Measurements from ENCODE around the gene RPUSD1.

Gene RPUSD1

DNA sequence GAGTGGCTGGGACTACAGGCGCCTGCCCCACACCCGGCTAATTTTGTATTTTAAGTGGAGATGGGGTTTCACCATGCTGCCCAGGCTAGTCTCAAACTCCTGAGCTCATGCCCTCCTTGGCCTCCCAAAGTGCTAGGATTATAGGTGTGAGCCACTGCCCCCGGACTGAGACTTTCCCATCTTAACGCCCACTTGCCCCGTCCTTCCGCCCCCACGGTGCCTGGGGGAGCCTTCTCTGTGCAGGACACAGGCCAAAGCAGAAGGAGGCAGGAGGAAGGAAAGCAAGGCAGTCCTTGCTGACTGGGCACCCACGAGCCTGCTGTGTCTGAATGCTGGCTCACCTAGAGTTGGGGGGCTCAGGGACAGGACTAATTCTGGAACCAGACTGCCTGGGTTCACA, 30.0 kb upstream of the RPUSD1 start:
- DNase-seq, result no peak

DNA sequence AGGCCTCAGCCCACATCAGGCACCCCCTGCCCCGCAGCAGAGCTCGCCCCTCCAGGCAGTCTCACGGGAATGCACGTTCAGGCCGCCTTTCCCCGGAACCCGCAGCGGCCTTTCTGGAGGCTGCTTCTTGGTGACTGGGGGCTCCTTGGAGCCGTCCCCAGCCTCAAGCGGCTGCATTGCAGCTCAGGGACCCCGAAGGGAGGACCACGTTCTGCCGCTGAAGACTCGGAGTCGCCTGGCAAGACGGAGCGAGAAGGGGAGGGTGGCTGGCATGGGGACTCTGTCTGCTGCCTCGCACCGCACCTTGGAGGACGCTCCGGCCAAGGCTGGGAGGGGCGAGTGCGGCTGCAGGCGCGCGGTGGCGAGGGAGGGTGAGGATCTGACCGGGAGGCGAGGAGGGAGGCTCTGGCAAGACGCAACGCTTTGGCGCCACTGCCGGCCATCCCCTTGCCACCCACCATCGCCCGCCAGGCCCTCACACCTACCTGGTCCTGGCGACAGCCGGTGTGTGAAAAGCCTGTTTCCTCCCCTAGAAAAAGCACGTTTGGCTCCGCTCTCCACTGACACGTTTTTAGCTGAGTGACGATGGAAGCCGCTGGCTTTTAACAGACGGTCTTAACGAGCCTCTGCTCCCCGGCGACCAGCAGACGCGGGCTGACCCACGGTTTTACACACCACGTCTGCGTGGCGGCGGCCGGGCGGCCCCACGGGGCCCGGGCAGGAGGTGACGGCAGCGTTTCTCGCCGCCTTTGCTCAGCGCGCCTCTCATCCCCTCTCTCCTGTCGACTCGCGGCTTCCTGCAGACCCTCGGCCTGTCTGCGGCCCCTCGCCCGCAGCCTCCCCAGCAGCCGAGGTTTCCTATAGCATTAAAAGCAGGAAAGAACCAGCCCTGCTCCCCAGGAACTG, 29.1 kb upstream of the RPUSD1 start:
- DNase-seq, result no peak

DNA sequence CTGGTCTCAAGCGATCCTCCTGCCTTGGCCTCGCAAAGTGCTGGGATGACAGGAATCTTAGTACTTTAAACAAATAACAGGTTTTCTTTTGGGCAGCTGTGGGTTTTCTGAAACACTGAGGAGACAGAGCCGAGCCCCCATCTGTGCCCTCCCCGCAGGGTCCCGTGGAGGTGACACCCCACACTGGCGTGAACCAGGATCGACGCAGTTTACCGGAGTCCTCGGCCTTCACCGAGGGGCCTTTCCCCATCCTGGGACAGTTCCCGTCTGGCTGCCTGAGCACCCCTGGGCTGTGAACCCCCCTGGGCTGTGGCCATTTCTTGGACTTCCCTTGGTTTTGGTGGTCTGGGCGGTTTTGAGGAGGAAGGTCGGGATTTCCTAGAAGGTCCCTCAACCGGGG, 27.7 kb upstream of the RPUSD1 start:
- no peak for DNase-seq

DNA sequence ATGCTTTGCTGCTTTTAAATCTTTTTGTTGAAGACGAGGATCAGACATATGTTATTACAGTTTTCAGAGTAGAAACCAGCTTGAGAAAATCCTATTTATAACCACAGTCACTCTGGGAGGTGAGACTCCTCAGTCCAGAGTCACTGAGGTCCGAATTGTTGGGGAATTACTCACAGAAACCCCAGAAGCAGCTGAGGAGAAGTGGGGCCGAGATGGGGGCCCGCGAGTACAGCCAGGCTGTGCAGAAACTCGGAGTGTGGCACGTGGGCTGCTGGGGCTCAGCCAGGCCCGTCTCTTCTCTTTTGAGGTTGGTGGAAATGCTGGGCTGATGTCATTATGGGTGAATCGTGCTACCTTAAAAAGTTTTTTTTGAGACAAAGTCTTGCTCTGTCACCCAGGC, 26.8 kb upstream of the RPUSD1 start:
- DNase-seq, result no peak

DNA sequence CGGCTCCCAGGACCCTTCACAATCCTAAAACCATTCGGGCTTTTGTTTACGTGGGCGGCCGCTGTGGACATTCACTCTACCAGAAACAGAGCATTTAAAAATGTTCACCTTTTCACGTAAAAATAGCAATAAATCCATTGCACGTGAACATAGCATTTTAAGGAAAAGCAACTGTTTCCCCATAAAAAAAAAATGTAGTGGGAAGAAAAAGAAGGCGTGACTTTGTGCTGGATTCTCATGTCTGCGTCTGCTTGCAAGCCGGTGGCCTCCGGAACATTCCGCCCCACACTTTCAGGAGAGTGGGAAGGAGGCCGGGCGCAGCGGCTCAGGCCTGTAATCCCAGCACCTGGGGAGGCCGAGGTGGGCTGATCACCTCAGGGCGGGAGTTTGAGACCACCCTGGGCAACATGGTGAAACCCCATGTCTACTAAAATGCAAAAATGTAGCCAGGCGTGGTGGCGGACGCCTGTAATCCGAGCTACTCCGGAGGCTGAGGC, 25.8 kb upstream of the RPUSD1 start:
- DNase-seq, result no peak

DNA sequence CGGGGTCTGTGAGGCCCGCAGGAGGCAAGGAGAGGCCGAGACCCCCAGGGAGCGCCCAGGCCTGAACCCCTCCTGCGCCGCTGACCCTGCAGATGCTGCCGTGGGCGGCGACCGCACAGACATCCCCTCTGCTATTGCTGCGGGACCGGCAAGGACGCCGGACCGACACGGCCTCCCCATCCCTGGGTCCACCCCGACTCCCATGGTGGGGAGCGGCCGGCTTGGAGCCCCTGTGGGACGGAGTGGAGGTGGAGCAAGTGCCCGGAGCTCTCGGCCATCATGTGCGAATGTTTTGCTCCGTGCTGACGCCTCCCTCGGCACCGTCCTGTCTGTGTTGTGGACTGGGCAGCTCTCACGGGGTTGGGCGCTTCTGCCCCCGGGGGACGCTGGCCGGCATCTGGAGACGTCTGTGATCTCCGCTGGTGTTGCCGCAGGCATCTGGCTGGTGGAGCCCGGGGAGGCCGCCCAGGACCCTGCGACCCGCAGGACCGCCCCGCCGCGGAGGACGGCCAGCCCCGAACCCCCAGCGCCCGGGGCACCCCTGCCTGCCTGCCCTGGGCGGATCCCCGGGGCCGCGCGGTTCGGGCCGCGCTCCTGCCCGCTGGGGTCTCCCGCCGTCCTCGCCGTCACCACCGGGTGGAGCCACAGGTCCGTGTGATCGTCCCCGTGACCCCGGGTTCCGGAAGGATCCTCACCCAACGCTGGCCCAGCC, 25.2 kb upstream of the RPUSD1 start:
- DNase-seq, result peak; percentile 59

DNA sequence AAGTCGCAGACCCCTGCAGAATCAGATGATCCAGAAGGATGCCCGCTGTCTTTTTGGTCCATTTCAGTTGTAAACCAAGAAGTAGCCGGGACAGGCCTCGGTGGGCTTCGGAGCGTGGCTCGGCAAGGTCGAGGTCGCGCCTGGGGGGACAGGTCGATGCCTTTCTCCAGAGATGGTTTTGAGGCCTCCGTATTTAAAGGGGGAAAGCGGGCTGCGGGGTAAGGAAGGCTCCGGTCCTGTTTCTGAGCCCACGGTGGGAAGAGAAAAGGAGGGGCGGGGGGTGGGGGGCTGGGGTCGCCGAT, 19.9 kb upstream of the RPUSD1 start:
- DNase-seq, result no peak

DNA sequence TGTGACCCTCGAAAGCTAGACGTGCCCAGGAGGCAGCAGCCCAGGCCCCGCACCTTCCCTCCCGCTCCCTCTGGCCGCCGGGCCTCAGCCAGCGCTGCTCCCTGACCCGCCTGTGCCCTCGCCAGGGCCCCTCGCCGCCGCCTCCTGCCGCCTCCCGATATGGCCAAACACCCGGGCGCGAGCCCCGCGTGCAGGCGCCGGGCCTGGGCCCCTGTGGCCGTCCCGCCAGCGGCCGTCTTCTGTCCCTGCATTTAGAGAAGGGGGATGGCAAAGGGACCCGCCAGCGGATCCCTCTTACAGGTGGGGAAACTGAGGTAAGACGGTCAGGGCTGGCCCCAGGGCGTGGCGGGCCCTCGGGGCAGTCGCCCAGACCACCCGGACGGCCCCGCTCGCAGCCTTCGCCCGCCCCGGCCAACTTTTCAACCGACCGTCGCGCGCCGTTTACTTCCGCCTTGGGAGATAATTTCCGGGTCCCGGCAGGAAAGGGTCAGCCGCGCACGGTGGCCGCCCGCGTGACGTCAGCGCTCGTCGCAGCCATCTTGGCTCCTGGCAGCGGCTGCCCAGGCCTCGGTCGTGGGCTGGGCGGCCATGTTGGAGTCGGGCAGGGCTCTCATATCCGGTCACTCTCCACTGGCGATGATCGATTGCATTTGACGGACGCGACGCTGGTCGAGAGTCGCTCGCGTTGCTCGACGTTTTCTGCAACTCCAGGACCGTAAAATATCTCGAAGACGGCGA, 19.3 kb upstream of the RPUSD1 start:
- peak; percentile 88 for DNase-seq

DNA sequence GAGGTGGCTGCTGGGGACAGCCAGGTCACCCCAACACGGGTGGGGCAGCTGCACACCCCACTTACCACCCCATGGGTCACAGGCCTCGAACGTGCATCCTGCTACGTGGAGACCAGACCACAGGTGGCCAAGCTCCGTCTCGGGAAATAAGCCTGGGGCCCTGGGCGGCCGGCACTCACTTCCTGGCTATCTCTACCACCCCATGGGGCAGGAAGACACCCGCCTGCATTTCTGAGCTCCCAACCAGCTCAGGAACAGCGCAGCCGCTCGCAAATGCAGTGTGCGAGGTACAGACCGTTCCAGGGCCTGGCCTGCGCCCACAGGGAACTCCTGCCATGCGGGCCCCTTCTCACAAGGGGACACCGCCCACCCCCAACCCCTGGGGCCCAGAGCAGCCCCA, 17.3 kb upstream of the RPUSD1 start:
- no peak for DNase-seq

DNA sequence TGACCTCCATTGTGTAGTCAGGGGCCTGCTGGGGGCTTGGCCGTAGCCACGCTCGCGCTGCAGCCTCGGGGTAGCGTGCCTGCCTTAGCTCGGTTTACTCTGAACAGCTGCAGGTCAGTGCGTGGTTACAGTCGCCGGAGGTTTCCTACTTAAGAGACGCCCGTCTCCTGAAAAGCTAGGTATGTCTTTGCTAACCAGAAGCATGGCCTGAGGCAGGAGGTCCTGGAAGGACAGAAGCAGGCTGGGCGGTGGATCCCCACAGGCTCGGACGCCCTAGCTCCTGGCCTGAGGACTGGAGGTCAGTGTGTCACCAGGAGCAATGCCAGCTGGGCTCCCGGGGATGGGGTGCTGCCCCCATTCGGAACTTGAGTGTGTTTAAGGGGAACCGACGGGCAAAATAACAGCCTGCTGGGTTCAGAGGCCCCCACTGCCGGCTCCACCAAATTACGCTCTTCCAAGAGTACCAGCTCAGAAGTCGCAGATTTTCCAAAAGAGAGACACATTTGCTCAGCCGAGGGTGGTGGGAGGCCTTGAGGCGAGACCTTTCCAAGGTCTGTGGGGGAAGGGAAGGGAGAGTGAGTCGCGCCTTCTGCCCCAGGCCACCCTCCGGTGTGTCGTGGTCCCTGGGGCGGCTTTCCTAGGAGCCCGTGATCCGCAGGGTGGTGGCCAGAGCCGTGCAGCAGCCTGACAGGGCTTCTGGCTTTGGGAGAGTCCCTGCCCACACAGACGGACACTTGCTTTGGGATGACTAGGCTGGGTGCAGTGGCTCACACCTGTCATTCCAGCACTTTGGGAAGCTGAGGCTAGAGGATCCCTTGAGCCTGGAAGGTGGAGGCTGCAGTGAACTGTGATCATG, 16.2 kb upstream of the RPUSD1 start:
- no peak for DNase-seq

DNA sequence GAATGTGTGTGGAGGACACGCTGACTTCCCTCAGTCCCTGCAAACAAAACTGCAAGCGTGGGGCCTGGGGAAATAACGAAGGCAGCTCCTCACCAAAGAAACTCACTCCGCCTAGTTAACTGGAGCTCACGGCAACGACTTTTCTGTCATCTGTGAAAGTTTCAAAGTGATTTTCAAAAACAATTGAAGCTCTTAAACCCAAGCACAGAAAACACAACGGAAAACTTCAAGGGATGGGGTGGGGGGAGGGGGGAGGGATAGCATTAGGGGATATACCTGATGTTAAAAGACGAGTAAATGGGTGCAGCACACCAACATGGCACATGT, 15.5 kb upstream of the RPUSD1 start:
- no peak for DNase-seq

DNA sequence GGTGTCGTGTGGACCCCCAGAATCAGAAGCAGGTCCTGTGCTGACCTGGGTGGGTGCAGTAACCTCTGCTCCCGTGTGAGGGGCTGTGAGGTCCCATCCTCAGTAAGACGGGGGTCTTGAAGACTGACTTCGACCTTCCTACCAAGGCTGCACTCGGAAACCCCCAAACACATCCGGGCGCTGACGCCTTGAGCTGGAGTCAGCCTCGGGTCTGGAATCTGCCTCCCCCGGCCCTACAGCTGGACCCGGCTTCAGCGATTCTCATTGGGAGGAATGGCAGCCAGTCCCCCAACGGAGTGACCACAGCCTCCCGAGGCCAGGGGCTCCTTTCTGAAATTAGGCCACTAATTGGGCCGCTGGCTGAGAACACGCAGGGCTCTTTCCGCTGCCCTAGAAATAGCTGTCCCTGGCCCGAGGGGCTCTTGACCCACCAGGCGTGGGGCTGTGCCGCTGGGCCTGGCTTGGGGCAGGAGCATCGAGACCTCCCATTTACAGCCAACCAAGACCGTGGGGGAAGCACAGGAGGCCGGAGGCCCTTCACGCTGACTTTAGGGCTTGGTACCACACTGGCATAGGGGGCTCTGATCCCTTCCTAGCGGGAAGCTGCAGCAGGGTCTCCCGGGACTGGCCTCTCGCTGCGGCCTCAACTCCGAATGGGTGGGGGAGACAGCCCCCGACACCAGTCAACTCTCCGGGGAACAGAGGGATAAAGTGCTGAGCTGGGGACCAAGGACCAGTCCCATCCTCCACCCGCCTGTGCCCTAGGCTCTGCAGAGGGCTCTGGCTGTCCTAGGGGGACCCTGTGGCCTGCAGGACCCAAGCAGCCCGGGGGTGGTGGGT, 15.0 kb upstream of the RPUSD1 start:
- no peak for DNase-seq

DNA sequence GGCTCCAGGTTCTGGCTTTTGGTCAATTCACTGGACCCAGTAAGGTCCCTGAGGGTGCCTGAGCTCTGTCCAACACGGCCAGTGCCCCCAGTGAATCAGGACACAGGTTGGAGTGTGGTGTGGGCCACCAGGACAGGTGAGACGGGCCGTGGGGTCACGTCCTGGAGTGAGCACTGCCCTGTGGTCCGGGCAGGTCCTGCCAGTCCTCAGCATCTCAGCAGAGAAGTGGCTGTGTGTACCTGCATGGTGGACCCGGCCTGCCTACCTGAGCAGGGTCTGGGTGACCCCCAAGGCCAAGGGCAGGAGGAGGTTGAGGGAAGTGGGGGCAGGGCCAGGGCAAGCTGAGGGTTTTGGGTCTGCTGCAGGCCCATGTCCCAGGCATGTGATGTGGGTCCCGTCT, 14.3 kb upstream of the RPUSD1 start:
- DNase-seq, result no peak

DNA sequence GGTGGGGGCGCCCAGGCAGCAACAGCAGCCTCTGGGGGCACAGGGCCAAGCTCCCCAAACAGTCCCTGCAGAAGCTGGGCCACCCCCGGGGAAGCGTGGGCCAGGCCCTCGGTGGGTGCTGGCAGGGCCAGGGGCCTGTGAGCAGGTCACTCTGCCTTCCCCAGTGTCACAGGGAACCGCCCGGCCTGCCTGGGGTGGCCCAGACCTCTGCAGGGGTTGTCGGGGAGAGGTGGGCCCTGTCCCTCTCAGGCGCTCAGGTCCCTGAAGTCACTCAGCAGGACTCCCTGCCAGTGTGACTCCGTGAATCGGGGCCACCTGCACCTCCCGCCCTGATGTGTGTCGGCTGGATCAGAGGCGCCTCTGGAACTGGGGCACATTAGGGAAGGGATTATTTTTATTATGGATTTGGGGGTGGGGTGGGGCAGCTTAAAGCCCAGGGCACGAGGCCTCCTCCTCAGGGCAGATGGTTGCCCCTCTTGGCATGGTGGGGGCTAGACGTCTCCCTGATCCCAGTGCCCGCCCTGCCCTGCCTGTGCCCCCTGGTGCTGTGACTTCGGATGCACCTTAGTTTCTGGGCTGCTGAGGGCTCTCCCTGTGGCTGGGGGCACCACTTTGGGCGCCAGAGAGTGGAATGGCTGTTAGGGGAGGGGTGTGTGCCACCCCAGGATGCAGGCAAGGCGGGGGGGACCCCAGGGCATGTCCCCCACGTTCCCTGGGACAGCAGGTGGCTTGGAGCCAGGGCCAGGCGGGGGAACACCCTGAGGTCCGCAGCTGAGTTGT, 13.6 kb upstream of the RPUSD1 start:
- no peak for DNase-seq

DNA sequence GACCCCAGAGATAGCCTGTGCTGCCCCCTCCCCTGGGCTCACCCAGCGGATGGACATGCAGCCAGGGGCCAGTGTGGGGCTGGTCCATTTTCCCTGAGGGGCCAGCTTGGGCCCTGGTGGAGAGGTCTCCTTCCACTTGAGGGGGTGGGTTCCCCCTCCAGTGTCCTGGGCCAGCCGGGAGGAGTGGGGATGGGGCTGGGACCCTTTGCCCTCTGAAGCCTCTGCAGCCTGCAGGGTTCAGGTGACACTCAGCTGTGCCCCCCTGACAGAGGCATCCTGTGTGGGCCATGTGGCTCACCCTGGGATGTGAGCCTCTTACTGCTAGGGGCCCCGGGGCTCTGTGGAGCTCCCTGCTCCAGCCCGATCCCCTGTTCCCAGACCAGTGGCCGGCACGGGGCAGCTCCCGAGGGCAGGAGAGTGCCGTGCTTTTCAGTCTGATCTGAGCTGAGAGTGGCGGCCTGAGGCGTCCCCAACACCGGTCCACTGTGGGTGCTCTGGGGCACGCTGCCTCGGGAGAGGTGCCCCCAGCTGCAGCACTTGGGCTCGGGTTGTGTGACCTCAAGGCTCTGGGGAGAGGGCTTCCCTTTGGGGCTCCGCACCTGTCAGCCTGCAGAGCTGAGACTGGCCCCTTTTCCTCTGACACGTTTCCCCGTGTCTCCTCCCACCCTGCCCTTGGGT, 12.8 kb upstream of the RPUSD1 start:
- DNase-seq, result no peak

DNA sequence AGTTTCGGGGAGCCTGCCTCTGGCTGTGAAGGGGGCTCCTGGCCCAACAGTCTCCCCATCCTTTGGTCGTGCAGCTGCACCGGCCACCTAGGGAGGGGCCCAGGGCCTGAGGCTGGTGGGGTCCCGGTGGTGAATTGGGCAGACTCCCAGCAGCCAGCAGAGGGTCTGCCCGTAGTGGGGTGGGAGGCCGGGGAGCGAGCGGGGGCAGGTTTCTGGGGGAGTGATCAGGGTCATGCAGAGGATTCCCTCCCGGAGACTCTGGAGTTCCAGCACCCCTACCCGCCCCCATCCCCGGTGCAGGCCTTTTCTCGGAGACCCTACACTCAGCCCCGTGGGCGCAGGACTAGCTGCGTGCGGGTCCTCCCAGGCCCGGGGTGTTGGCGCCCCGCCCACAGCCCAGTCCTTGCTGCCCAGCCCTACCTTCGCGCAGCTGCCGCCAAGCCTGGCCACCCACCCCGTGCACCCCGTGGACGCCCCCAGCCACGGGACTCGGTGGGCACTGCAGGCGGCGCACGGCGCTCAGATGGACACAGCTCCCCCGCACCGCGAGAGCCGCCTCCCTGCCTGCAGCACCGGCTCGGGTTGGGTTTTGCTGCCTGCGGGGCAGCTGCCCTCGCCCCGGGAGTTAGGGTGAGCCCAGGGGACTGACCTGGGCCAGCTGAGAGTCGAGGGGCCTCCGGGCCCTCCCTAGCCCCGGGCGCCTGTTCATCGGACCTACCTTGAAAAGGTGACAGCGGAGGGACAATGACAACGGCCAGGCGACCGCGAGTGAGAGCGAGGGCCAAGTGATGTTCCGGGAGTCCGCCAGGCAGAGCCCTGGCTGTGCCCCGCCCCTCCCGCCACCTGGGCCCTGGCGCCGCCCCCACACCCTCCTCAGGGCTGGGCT, 12.0 kb upstream of the RPUSD1 start, which contains the start of gene GNG13:
TSS of gene GNG13 (minus strand) at position 787 of the 886 bp plus-strand sequence. CDS start 1,657 bp downstream, outside the sequence.
- DNase-seq, result no peak

DNA sequence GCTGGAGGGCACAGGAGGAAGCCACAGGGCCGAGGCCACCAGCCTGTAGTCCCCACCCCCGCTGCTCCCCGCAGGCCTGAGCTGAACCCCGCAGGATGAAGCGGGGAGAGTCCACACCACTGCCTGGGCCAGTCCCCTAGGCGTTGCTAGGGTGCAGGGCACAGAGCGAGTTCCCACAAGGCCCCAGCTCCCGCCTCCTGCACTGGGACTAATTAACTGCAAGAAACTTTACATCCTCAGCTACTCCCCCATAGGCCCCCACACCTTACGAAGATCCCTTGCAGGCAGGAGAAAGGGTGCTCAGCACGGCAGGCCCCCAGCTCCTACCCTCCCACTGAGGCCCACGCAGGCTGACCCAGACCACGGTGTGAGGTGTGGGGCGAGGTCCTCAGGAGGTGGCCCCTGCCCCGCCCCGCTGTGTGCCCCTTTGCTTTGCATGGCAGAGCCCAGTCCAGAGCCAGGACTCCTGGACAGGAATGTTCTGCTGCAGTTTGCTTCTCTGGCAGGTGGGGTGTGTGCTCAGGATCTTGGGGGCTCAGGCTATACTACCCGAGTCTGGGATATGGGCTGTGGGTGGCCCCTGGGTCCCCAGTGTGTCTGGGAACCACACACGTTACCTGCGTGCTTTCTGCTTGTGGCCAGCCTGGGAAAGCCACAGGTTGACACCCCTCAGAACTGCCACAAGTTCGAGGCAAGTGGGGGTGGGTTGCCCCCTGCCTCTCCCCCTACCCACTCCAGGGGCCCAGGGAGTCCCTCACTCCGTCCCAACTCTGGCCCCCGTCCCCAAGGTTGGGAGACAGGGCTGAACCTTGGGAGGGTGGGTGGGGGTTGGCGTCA, 11.1 kb upstream of the RPUSD1 start:
- DNase-seq, result no peak

DNA sequence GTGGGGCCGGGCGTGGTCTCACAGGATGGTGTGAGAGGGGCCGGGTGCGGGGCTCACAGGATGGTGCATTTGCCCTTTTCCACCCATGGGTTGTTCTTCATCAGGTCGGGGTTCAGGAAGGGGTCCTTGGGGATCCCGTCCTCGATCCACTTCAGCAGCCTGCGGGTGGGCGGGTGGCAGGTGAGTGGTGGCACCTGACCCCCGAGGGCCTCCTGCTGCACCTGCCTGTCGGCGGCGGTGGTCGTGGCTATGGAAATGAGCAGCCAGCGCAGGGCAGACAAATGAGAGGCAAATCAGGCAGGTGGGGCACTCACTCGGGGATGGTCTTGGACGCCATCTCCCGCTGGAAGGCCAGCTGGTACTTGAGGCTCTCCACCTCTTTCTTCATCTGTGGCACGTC, 10.5 kb upstream of the RPUSD1 start:
- no peak for DNase-seq

Data from activated CD4-positive, CD25-positive, alpha-beta regulatory T cell treated with anti-CD3 and anti-CD28 coated beads, Interleukin-2, amount 50 U/mL, for 72 hours (primary cell).